HL-60 (cell line): ENCODE measurements around the gene EIF4G3.

Source experiments
- DNase-seq, 2 experiments: peaks; one replicate each; pipeline ENCODE4 v3.0.0-alpha.2; 2010 to 2020; ENCODE audit warnings: low read depth in 1 of 2, low spot score in 1 of 2
- H3K27ac ChIP-seq: fragments of 250-450 bp; sonication (Bioruptor Pico); replicated peaks from 2 replicates; pipeline ENCODE4 v1.5.1; 2020; ENCODE audit warnings: mild to moderate bottlenecking, moderate library complexity
- H3K27me3 ChIP-seq: fragments of 250-450 bp; sonication (Bioruptor Pico); 2 replicates; pipeline ENCODE4 v1.5.1; 2021; ENCODE audit warnings: mild to moderate bottlenecking, moderate library complexity; ENCODE audit not compliant: insufficient read depth, poor library complexity, severe bottlenecking
- H3K4me3 ChIP-seq: replicated peaks from 2 replicates; pipeline ENCODE4 v1.5.1; 2011; ENCODE audit warnings: mild to moderate bottlenecking, control low read depth, low read length; ENCODE audit not compliant: insufficient read depth
- GABPA ChIP-seq: IDR thresholded peaks from 2 replicates; pipeline ENCODE4 v1.6.1; 2012; ENCODE audit warnings: low read depth
- POLR2AphosphoS5 ChIP-seq: IDR thresholded peaks from 2 replicates; pipeline ENCODE4 v1.6.1; 2012; ENCODE audit warnings: low read depth
- SPI1 ChIP-seq: IDR thresholded peaks from 2 replicates; pipeline ENCODE4 v1.6.1; 2012; ENCODE audit warnings: low read depth, mild to moderate bottlenecking, borderline replicate concordance
- TF ChIP-seq, protein P1 (sequence below): IDR thresholded peaks from 2 replicates; pipeline ENCODE4 v1.6.1; 2012; ENCODE audit warnings: low read depth; ENCODE audit not compliant: insufficient replicate concordance
- TF ChIP-seq, protein P2 (sequence below): IDR thresholded peaks from one replicate; pipeline ENCODE4 v1.5.1; 2011; ENCODE audit warnings: low read length, control low read depth, inconsistent platforms; ENCODE audit not compliant: insufficient read depth

EIF4G3 gene

DNA sequence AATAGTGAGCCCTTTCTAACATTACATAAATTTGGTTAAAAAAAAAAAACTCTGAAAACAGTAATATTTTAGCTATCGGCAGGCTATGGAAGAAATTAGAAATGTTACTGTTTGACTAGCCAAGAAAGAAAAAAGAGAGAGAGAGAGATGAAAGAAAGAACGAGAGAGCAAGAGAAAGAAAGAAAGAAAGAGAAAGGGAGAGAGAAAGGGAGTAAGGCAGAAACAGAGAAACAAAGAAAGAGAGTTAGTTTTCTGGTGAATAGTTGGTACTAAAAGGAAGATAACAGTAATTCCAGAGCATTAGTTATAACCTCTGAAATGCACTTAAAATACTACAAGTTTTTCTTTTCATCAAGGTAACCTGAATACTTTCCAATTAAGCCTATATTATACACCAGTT is 229.3 kb downstream of the EIF4G3 start:
- Histone ChIP-seq H3K27me3 (no peaks in the 10 kb centered on the region), H3K4me3 (no peak overlapping the region), H3K27ac (peak overlapping the region; percentile 45)
- DNase-seq: no peak
- TF ChIP-seq SPI1 (no peak), POLR2AphosphoS5 (no peak), GABPA (no peak)
- TF ChIP-seq, protein P1, sequence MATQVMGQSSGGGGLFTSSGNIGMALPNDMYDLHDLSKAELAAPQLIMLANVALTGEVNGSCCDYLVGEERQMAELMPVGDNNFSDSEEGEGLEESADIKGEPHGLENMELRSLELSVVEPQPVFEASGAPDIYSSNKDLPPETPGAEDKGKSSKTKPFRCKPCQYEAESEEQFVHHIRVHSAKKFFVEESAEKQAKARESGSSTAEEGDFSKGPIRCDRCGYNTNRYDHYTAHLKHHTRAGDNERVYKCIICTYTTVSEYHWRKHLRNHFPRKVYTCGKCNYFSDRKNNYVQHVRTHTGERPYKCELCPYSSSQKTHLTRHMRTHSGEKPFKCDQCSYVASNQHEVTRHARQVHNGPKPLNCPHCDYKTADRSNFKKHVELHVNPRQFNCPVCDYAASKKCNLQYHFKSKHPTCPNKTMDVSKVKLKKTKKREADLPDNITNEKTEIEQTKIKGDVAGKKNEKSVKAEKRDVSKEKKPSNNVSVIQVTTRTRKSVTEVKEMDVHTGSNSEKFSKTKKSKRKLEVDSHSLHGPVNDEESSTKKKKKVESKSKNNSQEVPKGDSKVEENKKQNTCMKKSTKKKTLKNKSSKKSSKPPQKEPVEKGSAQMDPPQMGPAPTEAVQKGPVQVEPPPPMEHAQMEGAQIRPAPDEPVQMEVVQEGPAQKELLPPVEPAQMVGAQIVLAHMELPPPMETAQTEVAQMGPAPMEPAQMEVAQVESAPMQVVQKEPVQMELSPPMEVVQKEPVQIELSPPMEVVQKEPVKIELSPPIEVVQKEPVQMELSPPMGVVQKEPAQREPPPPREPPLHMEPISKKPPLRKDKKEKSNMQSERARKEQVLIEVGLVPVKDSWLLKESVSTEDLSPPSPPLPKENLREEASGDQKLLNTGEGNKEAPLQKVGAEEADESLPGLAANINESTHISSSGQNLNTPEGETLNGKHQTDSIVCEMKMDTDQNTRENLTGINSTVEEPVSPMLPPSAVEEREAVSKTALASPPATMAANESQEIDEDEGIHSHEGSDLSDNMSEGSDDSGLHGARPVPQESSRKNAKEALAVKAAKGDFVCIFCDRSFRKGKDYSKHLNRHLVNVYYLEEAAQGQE: no peak
- TF ChIP-seq, protein P2, sequence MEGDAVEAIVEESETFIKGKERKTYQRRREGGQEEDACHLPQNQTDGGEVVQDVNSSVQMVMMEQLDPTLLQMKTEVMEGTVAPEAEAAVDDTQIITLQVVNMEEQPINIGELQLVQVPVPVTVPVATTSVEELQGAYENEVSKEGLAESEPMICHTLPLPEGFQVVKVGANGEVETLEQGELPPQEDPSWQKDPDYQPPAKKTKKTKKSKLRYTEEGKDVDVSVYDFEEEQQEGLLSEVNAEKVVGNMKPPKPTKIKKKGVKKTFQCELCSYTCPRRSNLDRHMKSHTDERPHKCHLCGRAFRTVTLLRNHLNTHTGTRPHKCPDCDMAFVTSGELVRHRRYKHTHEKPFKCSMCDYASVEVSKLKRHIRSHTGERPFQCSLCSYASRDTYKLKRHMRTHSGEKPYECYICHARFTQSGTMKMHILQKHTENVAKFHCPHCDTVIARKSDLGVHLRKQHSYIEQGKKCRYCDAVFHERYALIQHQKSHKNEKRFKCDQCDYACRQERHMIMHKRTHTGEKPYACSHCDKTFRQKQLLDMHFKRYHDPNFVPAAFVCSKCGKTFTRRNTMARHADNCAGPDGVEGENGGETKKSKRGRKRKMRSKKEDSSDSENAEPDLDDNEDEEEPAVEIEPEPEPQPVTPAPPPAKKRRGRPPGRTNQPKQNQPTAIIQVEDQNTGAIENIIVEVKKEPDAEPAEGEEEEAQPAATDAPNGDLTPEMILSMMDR: no peak

DNA sequence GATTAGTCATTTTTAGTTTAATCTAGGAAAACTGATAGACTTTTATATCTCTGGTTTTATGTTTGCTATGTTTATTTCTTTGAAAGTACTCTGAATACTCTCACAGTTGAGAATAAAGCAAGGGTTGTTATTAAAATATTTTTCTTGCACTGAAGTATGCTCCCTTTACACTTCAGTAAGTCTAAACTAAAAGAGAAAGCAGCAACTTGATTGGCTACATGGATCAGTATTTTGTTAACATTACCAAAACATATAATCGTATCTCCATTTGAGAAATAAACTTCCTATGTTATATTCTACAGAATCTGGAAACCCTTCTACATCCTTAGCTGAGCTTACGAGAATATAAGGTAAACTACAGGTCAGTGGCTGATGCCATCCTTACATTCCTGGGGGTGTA is 240.1 kb downstream of the EIF4G3 start:
- Histone ChIP-seq H3K4me3 (no peak overlapping the region), H3K27me3 (no peaks in the 10 kb centered on the region), H3K27ac (no peak overlapping the region)
- TF ChIP-seq, protein P1: no peak
- TF ChIP-seq SPI1 (no peak), POLR2AphosphoS5 (no peak), GABPA (no peak)
- TF ChIP-seq, protein P2: no peak
- no peak for DNase-seq

DNA sequence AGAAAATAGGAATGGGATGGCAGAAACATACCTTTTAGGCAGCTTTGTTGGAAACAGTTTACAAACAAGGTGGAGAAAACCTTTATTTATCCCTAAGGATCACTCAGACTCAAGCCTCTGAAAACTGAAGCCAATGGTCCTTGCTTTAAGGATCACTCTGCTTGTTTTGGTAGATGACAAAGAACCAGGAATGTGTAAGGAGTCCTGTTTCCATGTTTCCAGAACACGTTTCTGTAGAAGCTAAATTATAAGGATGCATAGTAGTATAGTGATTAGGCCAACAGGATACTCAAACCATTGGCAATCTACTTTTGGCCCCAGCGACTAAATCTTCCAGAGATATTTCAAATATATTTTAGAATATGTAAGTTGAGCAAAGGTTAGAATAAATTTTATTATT is 240.5 kb downstream of the EIF4G3 start:
- DNase-seq: no peak
- TF ChIP-seq, protein P2: no peak
- TF ChIP-seq, protein P1: no peak
- Histone ChIP-seq H3K4me3 (no peak overlapping the region), H3K27ac (no peak overlapping the region), H3K27me3 (no peaks in the 10 kb centered on the region)
